Measurements from ENCODE around the gene FANK1.
A peak's percentile ranks its signal among the peaks of the same experiment; 100 is the strongest.
"Not testable (repeated sequence)": the region's sequence is repeated elsewhere in the genome, so short reads cannot be mapped to it uniquely, and the experiment has no call there.

Gene FANK1, protein sequence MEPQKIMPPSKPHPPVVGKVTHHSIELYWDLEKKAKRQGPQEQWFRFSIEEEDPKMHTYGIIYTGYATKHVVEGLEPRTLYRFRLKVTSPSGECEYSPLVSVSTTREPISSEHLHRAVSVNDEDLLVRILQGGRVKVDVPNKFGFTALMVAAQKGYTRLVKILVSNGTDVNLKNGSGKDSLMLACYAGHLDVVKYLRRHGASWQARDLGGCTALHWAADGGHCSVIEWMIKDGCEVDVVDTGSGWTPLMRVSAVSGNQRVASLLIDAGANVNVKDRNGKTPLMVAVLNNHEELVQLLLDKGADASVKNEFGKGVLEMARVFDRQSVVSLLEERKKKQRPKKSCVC

DNA sequence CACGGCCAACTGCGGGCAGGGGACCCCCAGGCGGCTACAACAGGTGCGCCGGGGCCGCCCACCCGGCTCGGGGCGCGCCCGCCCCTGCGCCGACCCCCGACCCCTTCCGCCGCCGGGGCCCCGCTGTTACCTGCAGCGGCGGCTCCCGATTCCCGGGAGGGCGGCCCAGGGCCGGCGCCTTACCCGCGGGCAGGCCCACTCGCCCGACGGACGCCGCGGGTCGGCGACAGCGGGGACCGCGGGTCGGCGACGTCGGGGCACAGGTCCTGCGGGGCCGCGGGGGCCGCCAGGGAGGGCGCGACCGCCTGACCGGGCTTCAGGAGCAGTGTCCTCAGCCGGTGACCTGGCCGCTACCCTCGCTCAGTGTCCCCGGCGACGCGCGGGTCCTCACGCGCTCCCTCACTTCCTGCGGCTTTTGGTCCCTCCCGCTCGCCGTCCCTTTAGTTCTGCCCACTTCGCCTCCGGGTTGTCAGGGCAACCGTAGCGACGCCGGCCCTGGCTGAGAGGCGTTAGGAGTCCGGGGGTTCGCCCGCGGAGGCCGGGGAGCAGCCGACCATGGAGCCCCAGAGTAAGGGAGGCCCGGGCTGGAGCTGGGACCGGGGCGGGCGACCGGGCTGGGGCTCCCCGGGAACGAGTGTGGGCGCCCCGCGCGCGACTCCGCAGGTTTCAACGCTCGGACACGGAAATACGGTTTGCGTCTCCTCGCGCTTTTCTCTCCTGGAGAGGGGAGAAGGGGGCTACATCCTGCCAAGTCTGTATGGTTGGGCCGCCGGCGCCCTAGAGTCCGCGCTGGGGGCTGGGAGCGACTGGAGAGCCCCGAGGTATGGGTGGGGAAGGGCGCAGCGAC lies at the start of gene FANK1:
TSS of gene FANK1 (plus strand) at position 477 of the 847 bp plus-strand sequence. CDS start at position 556, 79 bp downstream.
- peak; percentile 49 to 54 for DNase-seq

DNA sequence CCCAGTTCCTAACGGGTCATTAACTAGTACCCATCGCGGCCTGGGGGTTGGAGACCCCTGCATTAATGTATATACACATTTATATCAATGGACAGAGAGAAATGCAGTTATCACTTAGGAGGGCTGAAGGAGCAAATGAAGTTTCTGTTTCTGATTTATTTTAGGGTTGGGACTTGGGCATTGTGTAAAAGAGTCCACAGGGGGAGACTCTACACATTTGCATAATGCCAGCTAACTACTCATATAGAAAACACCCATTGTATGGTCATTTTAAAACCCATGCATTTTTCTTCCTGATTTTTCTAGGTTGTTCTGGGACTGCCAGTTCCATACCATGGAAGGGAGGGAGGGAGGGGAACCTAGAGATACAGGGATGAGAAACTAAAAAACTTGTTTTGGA lies 49.5 kb upstream of the FANK1 start:
- no peak for DNase-seq

DNA sequence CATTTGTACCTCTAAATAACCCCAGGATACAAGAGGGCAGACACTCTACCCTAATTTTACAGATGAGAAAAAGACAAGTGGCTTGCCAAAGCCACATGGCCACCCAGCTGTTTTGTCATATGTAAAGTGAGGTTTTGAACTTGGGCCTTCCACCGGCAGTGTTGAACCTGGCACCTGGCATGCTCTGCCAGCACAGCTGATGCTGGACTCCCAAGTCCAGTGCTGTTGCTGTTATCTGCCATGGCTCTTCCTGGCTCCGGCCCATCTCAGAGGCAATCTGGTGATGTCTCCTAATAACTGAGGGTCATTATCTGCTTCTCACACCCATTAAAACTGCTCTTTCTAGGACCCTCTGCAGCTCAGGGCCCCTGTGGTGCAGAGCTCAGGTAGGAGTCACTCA lies 48.0 kb upstream of the FANK1 start:
- no peak for DNase-seq

DNA sequence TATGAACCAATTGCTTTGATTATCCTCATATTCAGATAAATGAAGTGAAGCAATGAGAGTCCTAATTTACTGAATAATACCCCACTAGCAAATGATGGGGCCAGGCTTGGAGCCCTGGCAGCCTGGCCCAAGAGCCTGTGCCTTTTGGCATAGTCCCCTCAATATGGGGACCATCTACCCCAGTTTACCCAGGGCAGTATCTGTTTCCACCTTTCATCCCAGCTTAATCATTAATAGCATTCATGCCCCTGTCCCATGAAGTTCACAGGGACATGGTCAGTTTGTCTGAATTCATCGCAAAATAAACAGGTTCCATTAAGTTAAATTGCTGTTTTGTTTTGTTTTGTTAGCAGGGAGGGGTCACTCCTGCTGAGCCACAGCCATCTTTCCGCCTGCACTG lies 47.5 kb upstream of the FANK1 start:
- DNase-seq, result no peak

DNA sequence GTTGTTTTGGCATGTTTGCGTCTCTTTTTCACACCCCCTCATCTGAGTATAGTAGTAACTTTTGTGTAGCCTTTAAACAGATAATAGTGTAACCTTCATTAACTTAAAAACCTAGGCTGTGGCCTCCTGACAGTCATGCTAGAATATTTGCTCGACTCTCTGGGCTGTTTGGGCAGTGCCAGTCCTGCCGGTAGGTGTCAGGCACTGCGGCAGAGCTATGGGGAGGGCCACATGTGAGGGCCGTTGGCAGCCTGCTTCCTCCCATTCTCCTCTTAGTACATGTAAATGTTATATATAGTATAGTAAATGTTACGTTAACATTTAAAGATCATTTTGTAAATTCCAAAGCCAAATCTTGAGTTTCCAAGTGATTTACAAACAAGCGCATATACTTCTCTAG lies 46.9 kb upstream of the FANK1 start:
- DNase-seq, result no peak

DNA sequence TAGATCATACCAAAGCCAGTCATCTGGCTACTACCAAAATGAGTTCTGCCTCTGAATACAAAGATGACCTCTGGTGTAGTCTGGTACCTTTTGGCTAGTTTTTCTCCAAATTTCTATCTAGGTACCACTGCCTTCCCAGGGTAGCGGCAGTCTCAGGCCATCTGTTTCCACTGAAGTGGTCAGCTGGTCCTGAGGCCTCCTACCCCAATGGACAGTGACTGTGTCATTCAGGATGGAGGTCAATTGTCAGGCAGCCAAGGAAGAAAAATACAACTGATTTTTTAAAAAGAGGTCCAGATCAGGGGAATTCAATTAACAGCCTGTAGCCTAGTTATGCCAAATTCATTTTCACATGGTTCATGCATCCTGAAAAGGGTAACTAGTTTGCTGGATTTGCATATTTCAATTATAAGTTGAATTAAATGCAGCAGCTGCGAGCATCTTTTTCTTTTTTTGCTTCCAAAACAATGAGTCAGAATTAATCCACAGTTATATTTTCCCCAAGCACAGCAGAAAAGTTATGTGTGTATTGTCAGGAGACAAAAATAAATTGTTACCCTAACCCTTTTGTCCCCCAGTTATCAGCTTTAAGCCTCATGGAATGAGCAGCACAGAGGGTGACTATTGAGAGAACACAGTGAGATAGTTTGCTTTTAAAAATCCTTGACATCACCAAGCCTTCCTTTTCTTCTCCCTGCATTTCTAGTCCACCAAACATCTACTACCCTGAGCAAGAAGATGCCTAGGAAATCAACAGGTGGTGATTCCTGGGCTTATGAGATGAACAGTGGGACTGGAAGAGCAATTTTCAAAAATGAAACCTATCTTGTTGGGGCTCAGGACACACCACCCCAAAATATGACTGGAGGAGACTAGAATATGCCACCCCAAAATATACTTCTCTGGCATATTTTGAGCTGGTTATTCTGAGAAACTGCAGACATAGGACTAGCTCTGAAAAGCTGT lies 45.3 kb upstream of the FANK1 start:
- DNase-seq, result no peak

DNA sequence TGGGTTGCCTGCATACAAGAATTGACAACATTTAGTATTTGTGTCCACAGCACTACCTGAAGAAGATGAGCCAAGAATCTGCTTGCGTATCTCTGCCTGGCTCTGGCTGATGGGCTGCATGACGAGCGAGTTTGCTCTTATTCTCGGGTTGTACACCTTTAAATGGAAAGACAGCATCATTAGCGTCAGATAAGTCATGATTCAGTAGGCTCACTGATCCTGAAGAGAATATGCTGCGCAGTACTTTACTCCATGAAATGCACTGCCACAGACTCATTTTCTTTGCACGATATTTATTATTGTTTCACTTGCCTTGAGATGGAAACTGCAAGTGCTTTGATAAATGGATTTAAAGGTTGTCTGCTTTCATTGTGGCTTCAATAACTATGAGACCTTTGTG lies 43.9 kb upstream of the FANK1 start:
- DNase-seq, result no peak

DNA sequence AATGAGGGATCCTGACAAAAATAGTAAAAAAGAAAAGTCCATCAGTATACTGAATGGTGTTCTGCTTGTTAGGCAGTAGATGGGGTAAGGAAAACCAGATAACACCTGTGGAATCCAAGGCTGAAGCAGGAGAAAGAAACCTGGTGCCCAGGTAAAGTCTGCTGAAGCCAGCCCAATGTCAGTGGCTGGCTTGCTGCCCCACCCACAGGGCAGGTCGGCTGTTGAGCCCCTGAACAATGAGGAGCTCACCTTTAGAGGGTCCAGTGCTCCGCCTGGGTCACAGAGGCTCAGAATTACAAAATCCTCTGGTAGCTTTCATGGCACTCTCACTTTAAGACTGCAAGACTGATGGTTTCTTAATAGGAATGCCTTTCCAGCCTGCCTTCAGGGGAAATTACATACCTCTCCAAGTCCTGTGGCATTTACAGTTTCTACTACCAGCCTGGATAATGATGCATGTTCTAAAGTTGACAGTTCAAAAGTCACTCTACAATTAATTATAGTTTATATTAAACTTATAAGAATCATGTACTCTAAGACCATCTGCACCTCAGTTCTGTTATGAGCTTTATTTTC lies 39.1 kb upstream of the FANK1 start:
- no peak for DNase-seq

DNA sequence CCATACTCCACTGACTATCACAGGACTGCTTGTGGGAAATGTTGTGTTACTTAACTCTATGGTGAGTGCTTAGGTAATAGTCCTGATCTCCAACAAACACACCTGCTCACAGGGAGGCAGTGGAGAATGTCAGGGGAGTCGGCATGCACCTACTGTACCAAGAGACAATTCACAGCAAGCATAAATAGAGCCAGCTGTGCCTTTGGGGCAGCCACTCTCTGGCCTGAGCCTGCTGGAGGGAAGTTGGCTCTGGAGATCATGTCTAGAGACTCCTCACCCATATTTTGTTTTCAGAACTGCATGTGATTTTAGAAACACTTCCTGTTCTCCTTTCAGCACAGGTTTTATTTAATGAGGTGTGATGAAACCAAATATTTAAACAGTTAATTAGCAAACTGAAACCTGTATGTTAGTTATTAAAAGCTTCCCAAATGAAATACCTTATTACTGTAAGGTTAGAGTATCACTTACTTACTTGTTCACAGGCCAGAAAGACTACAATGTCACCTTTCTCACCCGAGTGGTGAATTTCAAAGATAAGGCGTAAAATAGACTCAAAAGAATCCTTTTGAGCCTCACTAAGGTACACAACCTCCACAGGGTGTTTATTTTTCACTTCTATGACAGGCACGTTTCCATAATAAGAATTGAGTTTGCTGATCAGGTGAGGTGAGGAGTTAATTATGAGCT lies 37.1 kb upstream of the FANK1 start:
- DNase-seq, result no peak

DNA sequence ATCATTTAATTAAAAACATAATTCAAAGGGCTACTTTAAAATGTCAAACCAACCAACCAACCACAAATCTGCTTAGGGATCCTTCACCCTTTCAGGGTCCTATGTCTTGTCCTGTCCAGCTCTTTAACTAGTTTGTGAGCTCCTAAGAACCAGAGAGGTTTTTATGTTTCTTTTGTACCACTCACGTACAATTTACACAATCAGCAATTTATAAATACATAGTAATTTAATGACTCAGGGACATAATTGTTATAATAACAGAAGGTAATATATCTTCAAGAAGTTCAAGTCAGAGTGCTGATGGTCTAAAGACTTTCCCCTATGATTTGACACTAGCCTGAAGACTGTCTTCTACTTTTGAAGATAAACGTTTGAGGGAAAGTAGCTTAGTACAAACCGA lies 31.2 kb upstream of the FANK1 start:
- DNase-seq, result no peak

DNA sequence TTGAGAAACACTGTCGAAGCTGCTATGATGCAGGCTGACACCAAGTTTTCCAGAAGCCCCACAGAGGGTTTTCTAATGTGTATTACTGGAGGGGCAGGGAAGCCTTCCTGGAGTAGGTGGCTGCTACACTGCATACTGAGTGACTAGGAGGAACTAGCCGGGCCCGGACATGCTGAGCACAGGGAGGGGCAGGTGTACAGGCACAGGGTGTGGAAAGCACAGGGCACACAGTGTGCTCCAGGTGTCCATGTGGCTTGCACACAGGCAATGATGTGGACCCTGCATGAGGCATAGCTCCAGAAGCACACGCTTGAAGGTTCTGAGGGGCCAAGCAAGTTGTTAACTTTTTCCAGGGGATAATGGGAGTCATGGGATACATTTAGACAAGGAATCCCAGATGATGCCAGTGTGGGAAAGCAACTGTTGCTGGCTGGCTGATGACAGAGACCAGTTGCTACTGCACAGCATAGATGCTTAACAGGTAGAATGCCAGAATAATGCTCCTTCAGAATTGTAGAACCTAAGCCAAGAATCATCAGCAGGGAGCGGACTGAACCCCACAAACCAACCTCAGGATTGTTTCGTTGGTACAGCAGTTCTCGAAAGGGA lies 29.8 kb upstream of the FANK1 start:
- DNase-seq, result no peak

DNA sequence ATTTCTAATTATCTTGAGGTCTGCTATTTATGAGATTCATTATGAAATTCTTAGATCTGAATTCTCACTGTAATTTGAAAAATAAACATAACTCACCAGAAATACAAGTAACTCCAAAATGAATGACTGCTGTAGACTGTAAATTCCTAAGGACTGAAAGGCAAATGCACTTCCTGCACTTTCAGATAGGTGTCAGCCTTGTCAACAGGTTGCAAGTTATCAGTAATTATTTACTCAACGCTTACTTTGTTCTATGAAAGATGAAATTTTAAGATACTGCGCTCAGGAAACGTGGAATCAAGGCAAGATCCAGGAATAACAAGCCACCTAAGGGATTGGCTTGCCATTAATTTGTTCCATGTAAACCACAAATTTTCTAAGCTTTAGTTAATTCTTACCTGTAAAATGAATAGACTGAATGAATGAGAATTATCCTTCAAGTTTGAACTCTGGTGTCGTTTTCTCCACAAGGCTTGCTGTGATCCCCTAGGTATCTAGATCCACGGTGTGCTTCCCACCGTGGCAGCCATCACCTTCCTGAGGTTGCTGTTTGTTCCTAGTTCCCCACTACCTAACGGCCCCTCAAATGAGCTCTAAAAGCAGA lies 27.9 kb upstream of the FANK1 start:
- DNase-seq, result no peak

DNA sequence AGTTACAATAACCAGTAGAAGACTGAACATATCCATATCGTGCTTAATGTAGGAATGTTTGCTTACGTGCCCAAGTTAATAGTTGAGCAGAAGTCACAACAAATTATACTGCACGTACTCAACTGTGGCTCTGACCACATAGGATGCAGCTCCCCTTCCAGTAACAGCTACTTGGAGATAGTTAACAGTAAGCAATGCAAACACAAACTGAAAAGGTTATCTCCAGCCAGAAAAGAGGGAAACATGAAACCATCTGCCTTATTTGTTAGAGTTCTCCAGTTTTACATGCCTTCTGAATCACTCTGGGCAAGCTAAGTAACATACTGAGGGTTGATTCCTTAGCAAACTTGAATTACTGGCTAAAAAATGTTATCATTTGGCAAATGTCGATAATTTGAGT lies 25.0 kb upstream of the FANK1 start:
- no peak for DNase-seq

DNA sequence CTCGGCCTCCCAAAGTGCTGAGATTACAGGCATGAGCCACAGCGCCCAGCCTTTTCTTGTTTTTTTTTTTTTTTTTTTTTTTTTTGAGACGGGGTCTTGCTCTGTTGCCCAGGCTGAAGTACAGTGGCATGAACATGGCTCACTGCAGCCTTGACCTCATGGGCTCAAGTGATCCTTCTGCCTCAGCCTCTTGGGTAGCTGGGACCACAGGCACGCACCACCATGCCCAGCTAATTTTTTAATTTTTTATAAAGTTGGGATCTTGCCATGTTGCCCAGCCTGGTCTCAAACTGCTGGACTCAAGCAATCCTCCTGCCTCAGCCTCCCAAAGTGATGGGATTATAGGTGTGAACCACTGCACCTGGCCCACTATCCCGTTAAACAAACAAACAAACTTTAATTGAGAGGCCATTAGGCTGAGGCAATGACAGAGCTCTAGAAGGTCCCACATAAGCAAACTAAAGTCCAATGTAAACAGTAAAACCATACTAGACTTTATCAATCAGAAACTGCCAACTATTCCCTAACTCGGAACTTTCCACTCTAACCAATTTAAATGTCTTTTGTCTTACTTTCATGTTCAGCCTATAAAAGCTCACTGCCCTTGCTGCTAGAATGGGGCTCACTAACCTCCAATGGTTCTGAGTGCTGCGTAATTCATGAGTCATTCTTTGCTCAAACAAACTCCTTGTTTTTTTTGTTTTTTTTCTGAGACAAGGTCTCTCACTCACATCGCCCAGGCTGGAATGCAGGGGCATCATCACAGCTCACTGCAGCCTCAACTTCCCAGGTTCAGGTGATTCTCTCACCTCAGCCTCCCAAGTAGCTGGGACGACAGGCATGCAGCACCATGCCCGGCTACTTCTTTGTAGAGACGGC lies 17.2 kb upstream of the FANK1 start:
- no peak for DNase-seq

DNA sequence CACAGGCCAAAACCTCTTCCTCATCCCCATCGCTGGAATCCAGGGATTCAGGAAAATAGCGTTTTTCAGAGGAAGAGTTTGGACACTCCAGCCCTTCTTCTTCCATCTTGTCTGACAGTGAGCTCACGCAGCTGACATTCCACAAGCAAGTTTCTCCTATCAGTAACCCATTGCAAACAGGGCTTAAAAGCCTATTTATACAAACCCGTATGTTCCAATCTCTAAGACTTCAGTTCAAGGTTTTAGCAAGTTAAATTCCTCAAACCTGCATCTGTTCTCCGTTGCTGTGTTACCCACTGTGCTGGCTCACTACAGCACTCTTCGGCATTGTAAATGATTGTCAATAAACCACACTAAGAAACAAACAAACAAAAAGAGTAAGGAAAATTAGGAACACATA lies 15.6 kb upstream of the FANK1 start:
- DNase-seq, result no peak

DNA sequence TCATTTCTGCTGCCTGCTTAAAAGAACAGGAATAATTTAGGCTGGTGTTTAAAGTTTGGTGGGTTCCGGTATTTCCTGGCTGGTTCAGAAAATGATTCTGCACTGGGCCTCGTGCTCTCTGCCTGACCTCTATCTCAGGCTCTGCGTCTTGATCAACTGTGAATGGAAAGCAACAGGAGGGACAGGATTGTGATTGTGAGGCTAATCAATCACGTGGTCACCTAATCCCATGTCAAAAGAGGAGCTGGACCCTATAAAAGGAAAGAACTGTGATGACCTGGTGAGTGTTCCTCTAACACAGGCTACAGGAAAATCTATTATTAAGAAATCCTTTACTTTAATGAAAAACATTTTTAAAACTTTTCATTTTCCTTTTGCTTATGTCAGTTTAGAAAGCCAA lies 15.2 kb upstream of the FANK1 start, which contains the start of gene DHX32:
TSS of gene DHX32 (minus strand) at position 101 of the 400 bp plus-strand sequence. CDS start 468 bp downstream, outside the sequence.
- DNase-seq, result no peak

DNA sequence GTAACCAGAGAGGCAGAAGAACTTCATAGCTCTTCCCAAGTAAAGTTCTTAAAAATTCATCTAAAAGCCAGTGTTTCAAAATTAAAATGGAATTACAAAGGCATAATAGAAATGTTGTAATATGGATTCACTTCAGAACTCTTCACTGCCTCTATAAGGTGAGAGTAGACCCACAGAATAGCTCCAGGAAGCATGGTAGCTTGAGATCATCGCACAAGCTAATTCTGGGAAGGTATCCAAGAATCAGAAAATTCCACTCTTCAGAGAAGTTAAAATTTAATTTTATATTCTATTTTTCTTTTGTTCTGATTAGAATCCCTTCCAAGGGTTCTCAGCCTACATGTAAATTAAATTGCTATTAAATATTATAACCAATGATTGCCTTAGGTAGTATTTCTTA lies 13.8 kb upstream of the FANK1 start:
- no peak for DNase-seq

DNA sequence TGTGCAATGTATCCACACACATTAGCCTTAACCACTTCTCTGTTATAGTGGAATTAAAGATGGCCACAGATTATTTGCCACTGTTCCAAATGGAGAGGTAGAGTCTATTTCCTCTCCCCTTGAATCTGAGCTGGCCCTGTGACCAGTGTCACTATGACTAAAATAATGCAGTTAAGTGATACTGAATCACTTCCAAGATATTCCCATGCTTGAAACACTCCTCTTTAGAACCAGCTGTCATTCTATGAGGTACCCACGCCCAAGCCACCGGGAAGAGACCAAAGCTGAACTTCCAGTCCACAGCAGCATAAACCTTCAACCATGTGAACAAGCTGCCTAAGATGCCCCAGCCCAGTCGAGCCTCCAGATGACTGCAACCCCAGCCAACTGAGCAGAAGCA lies 13.2 kb upstream of the FANK1 start:
- DNase-seq, result no peak

DNA sequence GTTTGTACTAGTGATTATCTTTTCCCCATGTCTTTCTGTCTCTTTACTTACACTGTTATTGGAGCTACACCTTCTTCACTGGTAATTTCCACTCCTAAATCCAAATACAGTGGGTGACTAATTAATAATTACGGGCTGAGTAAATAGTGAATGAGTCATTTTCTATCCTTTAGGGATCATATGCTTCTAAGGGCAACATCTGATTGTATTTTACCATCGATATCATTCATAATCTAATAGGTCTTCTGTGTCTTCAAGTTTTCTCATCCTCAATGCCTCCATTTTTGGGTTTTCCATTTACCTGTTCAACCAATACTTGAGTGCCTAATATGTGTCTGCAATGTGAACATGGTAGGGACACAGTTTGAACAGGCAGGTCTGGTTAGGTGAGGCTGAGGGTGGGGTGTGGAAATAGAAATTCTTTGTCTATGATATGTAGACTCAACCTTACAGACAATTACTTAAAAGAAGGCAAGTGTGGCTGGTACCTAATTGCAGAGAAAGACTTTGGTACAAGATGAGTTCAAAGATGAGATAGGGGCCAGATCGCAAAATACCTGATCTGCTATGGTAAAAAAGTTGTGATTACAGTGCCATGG lies 9.4 kb upstream of the FANK1 start:
- DNase-seq, result no peak

DNA sequence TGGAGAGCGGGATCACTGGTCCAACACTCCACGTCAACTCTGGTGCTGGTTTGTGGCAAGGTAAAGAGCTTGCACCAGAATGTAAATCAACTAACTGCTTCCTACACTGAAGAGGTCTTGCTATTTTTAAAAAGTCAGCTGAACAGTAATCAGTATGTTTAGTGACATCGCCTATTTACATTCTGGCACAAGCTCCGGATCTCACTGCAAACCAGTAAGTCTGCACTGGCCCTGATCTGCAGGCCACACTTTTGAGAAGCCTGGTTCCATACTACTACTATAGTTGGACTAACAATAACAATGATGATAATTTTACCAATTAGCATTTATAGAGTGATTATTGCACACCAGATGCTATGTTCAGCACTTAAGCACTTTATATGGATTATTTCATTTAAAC lies 6.9 kb upstream of the FANK1 start:
- not testable (repeated sequence) for DNase-seq
